BE2C (cell line): Measurements from ENCODE around the gene TERT.
"Not testable (repeated sequence)": the region's sequence is repeated elsewhere in the genome, so short reads cannot be mapped to it uniquely, and the experiment has no call there.

Source experiments
- DNase-seq: peaks from one replicate; pipeline ENCODE4 v3.0.0-alpha.2; 2020
- H3K27me3 ChIP-seq: fragments of 250-450 bp; sonication (Bioruptor Pico); 2 replicates; pipeline ENCODE4 v1.5.1; 2020; ENCODE audit warnings: mild to moderate bottlenecking
- H3K36me3 ChIP-seq: fragments of 250-450 bp; sonication (Bioruptor Pico); 2 replicates; pipeline ENCODE4 v1.5.1; 2020; ENCODE audit warnings: mild to moderate bottlenecking
- H3K4me1 ChIP-seq: fragments of 250-450 bp; sonication (Bioruptor Pico); 2 replicates; pipeline ENCODE4 v1.5.1; 2020
- H3K4me3 ChIP-seq: 2 replicates; pipeline ENCODE4 v1.5.1; 2011; ENCODE audit warnings: low read depth, low read length
- H3K9me3 ChIP-seq: fragments of 250-450 bp; sonication (Bioruptor Pico); 2 replicates; pipeline ENCODE4 v1.5.1; 2020
- TF ChIP-seq, protein P1 (sequence below): IDR thresholded peaks from 2 replicates; pipeline ENCODE4 v1.5.1; 2012; ENCODE audit warnings: mild to moderate bottlenecking, low read depth, low read length

The TERT gene

DNA sequence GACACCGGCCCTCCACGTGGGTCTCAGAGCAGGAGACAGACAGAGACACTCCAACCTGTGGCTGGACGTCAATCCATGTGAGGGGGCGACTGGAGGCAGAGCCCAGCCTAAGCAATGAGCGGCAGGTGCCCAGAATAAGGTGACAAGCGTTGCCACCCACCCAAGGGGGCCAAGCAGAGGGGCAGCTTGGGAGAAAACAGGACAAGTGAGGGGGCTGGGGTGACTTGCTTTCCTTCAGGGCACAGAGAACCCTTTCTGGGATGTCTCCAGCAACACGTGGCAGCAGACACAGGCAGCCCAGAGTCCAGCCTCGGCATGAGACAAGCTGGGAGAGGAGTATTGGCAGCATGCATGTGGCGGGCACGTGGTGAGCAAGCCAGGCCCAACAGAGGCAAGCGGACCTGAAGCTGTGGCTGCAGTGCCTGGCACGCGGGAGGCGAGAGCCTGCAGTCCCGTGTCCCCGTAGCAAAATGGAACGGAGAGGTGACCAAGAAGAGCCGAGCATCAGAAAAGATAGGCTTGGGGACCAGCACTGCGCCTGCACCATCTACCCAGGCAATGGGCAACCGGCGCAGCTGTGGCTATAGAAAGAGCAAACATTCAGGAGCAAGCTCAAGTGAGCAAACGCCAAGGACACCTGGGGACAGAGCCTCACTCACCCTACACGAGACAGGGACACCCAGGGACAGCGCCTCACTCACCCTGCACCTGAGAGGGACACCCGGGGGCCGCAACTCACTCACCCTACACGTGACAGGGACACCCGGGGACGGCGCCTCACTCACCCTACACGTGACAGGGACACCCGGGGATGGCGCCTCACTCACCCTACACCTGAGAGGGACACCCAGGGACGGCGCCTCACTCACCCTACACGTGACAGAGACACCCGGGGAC lies 6.2 kb downstream of the TERT start:
- DNase-seq, result no peak
- Histone ChIP-seq H3K4me1 (no peaks in the 10 kb centered on the region), H3K4me3 (no peak overlapping the region), H3K36me3 (no peaks in the 10 kb centered on the region), H3K9me3 (no peaks in the 10 kb centered on the region), H3K27me3 (no peaks in the 10 kb centered on the region)
- TF ChIP-seq, protein P1, sequence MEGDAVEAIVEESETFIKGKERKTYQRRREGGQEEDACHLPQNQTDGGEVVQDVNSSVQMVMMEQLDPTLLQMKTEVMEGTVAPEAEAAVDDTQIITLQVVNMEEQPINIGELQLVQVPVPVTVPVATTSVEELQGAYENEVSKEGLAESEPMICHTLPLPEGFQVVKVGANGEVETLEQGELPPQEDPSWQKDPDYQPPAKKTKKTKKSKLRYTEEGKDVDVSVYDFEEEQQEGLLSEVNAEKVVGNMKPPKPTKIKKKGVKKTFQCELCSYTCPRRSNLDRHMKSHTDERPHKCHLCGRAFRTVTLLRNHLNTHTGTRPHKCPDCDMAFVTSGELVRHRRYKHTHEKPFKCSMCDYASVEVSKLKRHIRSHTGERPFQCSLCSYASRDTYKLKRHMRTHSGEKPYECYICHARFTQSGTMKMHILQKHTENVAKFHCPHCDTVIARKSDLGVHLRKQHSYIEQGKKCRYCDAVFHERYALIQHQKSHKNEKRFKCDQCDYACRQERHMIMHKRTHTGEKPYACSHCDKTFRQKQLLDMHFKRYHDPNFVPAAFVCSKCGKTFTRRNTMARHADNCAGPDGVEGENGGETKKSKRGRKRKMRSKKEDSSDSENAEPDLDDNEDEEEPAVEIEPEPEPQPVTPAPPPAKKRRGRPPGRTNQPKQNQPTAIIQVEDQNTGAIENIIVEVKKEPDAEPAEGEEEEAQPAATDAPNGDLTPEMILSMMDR, result no peak

DNA sequence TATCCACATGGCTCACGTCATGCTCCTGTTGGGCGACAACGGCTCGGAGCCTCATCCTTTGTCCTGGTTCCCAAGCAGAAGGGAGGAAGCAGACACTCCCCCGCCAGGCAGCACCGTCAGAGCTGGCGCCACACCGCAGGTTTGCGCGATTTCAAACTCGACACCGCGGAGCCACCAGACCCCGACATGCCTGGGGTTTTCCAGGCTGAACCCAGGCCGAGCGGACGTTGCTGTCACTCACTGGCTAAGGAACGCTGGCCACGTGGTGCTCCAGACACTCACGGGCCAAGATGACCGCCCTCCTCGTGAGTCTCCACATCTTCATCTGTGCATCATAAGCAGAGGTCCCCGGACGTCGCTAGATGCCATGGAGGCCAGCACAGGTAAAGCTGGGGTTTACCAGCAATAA lies 9.0 kb downstream of the TERT start:
- H3K36me3 ChIP-seq, result no peaks in the 10 kb centered on the region
- H3K27me3 ChIP-seq, result no peaks in the 10 kb centered on the region
- H3K9me3 ChIP-seq, result no peaks in the 10 kb centered on the region
- DNase-seq, result no peak
- TF ChIP-seq, protein P1, result no peak
- no peaks in the 10 kb centered on the region for H3K4me1 ChIP-seq
- no peak overlapping the region for H3K4me3 ChIP-seq

DNA sequence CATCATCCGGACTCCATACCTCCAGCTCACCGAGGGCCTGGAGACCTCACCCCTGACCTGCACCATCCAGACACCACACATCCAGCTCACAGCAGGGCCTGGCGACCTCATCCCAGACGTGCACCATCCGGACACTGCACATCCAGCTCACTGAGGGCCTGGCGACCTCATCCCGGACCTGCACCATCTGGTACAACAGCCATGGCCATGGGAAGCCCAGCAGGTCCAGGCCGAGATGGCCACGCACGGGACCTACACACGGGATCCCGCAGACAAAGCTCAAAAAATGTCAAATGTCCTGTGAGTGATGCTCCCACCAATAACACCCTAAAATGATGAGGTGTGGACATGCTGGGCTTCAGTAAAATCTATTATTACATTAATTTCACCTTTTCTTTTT lies 9.7 kb downstream of the TERT start:
- TF ChIP-seq, protein P1, result no peak
- DNase-seq, result no peak
- Histone ChIP-seq H3K27me3 (no peaks in the 10 kb centered on the region), H3K4me1 (no peaks in the 10 kb centered on the region), H3K4me3 (no peak overlapping the region), H3K9me3 (no peaks in the 10 kb centered on the region), H3K36me3 (no peaks in the 10 kb centered on the region)

DNA sequence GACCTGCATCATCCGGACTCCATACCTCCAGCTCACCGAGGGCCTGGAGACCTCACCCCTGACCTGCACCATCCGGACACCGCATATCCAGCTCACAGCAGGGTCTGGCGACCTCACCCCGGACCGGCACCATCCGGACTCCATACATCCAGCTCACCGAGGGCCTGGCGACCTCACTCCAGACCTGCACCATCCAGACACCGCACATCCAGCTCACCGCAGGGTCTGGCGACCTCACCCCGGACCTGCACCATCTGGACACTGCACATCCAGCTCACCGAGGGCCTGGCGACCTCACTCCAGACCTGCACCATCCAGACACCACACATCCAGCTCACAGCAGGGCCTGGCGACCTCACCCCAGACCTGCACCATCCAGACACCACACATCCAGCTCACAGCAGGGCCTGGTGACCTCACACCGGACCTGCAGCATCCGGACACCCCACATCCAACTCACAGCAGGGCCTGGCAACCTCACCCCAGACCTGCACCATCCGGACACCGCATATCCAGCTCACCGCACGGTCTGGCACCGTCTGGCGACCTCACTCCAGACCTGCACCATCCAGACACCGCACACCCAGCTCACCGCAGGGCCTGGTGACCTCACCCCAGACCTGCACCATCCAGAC lies 10.4 kb downstream of the TERT start:
- not testable (repeated sequence) for H3K27me3 ChIP-seq, H3K36me3 ChIP-seq, H3K4me1 ChIP-seq, DNase-seq, H3K4me3 ChIP-seq, H3K9me3 ChIP-seq

DNA sequence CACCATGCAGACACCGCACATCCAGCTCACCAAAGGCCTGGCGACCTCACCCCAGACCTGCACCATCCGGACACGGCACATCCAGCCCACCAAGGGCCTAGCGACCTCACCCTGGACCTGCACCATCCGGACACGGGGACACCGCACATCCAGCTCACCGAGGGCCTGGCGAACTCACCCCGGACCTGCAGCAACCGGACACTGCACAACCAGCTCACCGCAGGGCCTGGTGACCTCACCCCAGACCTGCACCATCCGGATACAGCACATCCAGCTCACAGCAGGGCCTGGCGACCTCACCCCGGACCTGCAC lies 11.2 kb downstream of the TERT start:
- DNase-seq, H3K36me3 ChIP-seq, H3K27me3 ChIP-seq, H3K4me3 ChIP-seq, H3K4me1 ChIP-seq, H3K9me3 ChIP-seq: not testable (repeated sequence)

DNA sequence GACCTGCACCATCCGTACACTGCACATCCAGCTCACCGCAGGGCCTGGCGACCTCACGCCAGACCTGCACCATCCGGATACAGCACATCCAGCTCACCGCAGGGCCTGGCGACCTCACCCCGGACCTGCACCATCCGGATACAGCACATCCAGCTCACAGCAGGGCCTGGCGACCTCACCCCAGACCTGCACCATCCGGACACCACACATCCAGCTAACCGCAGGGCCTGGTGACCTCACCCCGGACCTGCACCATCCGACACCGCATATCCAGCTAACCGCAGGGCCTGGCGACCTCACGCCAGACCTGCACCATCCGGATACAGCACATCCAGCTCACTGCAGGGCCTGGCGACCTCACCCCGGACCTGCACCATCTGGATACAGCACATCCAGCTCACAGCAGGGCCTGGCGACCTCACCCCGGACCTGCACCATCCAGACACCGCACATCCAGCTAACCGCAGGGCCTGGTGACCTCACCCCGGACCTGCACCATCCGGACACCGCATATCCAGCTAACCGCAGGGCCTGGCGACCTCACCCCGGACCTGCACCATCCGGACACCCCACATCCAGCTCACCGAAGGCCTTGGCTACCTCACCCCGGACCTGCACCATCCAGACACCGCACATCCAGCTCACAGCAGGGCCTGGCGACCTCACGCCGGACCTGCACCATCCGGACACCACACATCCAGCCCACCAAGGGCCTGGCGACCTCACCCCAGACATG lies 11.7 kb downstream of the TERT start:
- H3K27me3 ChIP-seq, H3K9me3 ChIP-seq, H3K36me3 ChIP-seq, H3K4me3 ChIP-seq, H3K4me1 ChIP-seq, DNase-seq: not testable (repeated sequence)

DNA sequence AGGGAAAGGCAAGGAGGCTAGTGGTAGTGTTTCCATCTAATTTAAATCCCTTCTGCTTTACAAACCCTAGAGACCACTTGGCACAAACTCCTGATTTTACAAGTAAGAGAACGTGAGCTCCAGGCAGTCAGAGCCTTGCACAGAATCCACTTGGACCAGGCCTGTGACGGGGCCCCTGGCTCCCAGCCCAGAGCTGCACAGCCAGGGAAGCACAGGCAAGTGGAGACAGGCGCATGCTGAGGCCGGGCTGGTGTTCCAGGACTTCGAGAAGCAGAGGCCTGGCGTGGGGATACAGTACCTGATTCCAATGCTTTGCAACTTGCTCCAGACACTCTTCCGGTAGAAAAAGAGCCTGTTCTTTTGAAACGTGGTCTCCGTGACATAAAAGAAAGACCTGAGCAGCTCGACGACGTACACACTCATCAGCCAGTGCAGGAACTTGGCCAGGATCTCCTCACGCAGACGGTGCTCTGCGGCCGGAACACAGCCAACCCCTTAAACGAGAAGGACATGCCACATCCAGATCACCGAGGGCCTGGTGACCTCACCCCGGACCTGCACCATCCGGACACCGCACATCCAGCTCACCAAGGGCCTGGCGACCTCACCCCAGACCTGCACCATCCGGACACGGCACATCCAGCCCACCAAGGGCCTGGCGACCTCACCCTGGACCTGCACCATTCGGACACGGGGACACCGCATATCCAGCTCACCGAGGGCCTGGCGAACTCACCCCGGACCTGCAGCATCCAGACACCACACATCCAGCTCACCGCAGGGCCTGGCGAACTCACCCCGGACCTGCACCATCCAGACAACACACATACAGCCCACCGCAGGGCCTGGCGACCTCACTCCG lies 12.5 kb downstream of the TERT start:
- H3K4me3 ChIP-seq, result no peak overlapping the region
- TF ChIP-seq, protein P1, result no peak
- DNase-seq, result peak; percentile 43
- no peaks in the 10 kb centered on the region for H3K9me3 ChIP-seq
- no peaks in the 10 kb centered on the region for H3K4me1 ChIP-seq
- no peaks in the 10 kb centered on the region for H3K36me3 ChIP-seq
- H3K27me3 ChIP-seq, result no peaks in the 10 kb centered on the region
